HG02840 (cell line): ENCODE data around the gene CBFA2T3.
"Not testable (repeated sequence)": the region's sequence is repeated elsewhere in the genome, so short reads cannot be mapped to it uniquely, and the experiment has no call there.

Experiments
- ATAC-seq: cut with Tn5 transposase; IDR thresholded peaks from one replicate; pipeline ENCODE4 v1.9.1; 2021; ENCODE audit warnings: mild to moderate bottlenecking, moderate library complexity, moderate number of reproducible peaks; ENCODE audit not compliant: unreplicated experiment, low FRiP score

Gene CBFA2T3

GRCh38 chr16:88977018-88977811 is at the start of gene CBFA2T3:
TSS of gene CBFA2T3 (minus strand) at chr16:88977207. CDS start at chr16:88976807, 400 bp downstream.
- ATAC-seq, result no peak

GRCh38 chr16:89026121-89026612 is 49.2 kb upstream of the CBFA2T3 start:
- no peak for ATAC-seq

DNA sequence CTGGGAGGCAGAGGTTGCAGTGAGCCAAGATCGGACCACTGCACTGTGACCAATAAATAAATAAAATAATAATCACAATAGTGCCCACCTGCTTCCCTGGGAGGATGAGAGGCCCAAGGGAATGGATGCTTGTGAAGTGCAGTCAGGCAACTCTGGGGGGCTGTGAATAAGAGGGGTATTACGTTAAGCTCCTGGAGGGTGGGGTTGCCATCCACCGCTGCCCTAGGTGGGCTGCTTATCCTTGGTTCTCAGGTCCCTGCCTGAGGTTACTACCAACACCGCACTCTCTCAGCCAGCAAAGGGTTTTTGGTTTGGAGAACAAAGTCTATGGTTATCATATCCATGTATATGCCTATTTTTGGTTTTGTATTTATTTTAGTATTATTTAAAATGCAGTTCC is 48.6 kb upstream of the CBFA2T3 start:
- no peak for ATAC-seq

DNA sequence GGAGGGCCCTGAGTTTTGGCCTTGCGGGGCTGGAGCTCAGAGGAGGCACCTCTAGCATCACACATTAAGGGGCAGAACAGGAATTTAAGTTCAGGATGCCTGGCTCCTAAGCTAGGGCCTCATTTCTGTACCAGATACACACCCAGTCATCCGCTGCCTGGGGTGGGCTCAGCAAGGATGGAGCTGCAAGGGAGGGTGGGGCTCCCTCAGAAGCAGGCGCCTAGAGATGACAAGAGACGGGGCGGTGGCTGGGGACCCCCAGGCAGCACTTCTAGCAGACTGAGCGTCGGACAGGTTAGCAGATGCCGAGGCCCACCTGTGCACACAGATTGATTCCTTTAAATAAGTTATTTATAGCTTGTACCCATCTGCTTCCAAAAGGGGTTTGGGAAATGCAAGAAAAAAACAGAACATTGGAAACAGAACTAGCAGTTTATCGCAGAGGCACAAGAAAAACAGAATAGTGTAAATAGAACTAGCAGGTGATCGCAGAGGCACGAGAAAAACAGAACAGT is 47.6 kb upstream of the CBFA2T3 start:
- ATAC-seq, result no peak

- no peak for ATAC-seq
These were observed 46.9 kb upstream of the CBFA2T3 start for GRCh38 chr16:89023621-89024511.

GRCh38 chr16:89023151-89023551 is 46.1 kb upstream of the CBFA2T3 start:
- ATAC-seq, result no peak

- ATAC-seq, result no peak
These were observed 45.2 kb upstream of the CBFA2T3 start for GRCh38 chr16:89022051-89022836.

DNA sequence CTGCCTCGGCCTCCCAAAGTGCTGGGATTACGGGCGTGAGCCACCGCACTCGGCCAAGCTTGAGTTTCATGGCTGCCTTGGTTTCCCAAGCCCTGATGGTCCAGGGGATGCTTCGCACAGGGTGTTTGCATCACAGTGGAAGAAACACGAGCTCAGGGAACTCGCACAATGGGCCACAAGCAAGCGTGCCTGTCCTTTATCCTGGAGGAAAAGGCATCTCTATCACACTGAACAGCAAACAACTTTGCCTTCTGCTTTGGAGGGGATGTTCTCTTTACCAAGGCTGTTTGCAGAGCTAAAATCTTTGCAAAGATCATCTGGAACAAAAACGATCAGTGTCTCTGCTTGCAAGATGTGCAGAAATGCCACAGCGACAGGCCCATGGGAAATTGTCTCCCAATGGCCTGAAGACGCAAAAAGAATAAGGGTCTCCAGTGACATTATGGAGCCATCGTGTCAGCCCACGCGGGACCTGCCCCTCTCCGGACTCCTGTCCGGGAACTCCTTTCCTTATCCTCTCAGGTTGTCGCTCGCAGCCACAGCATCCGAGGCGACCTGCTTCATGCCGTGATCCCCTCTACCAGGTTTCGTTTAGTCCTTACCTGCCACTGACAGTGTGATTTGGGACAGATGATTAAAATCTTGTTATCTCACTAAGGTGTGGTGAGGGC is 44.1 kb upstream of the CBFA2T3 start:
- ATAC-seq, result no peak

DNA sequence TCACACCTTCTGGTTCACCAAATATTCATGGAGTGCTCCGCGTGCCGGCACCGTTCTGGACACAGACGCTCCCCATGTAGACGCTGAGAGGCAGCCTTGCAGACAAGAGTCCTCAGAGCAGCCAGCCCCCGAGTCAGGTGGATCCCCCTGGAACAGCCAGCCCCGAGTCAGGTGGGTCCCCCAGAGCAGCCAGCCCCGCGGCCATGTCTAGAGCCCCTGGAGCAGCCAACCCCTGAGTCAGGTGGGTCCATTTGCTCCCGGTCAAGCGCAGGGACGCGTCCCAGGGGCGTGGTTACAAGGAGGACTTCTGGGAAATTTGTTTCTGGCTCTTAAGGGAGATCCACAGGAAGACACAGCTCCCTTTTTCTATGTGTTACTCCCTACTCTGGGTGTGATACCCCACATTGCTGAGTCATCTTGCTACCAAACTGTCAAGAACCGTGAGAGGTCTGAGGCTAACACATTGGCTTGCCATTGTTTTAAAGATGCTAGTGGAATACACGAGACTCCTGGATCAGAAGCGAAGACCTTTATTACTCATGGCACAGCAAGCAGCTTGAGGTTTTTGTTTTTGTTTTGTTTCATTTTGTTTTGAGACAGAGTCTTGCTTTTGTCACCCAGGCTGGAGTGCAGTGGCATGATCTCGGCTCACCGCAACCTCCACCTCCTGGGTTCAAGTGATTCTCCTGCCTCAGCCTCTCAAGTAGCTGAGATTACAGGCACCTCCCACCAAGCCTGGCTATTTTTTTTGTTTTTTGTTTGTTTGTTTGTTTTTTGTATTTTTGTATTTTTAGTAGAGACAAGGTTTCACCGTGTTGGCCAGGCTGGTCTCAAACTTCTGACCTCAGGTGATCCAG is 43.3 kb upstream of the CBFA2T3 start:
- no peak for ATAC-seq

DNA sequence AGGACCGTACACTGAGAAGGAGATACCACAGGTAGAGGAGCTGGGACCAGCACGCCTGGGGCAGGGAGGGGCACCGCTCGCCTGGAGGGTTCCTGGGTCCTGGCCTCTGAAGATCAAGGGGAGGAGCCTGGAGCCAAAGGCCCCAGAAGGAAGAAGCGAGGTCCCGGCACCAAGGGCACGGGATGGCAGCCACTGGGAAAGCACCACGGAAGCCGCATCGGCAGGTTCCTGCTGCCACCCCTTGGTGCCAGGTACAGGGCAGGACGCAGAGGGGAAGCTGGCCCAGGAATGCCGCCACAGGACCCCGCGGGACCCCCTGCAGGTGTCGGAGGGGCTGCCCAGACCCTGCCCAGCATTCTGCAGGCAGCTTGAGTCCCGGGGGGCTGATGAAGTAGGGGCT is 42.5 kb upstream of the CBFA2T3 start:
- ATAC-seq, result no peak

GRCh38 chr16:89018282-89019158 is 41.5 kb upstream of the CBFA2T3 start:
- ATAC-seq, result no peak

- no peak for ATAC-seq
These were observed 40.7 kb upstream of the CBFA2T3 start for GRCh38 chr16:89017543-89018281.

GRCh38 chr16:89016561-89016960 is 39.6 kb upstream of the CBFA2T3 start:
- ATAC-seq, result not testable (repeated sequence)

DNA sequence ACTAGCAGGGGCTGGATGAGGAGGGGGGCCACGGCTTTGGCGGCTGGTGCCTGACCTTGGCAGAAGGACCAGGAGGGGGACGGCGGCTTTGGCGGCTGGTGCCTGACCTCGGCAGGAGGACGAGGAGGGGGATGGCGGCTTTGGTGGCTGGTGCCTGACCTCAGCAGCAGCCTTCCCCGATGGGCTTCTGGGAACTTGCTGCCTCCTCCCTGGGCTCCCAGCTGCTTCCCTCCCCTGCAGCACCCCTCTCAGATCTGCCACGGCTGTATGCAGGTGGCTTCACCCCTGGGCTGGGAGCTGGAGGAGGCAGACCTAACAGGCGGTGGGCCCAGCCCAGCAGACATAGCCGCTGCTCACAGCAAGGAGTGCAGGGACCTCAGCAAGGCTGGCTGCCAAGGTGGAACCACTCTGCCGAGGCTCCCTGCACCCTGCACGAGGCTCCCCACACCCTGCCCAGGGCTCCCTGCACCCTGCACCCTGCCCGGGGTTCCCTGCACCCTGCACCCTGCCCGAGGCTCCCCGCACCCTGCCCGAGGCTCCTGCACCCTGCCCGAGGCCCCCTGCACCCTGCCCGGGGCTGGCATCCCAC is 38.4 kb upstream of the CBFA2T3 start:
- ATAC-seq, result no peak

GRCh38 chr16:89014403-89015230 is 37.6 kb upstream of the CBFA2T3 start:
- ATAC-seq, result no peak
